Ishikawa (cell line): Measurements from ENCODE around the gene PHLDB2.

ENCODE experiments used
- CEBPB ChIP-seq: IDR thresholded peaks from 2 replicates; pipeline ENCODE4 v1.6.1; 2012
- CREB1 ChIP-seq: IDR thresholded peaks from 2 replicates; pipeline ENCODE4 v1.6.1; 2012; ENCODE audit warnings: low read depth
- EGR1 ChIP-seq: IDR thresholded peaks from 2 replicates; pipeline ENCODE4 v1.6.1; 2012
- EP300 ChIP-seq: IDR thresholded peaks from 2 replicates; pipeline ENCODE4 v1.6.1; 2012; ENCODE audit warnings: borderline replicate concordance
- FOXM1 ChIP-seq: IDR thresholded peaks from 2 replicates; pipeline ENCODE4 v1.6.1; 2012; ENCODE audit warnings: low read depth, borderline replicate concordance
- NFIC ChIP-seq: IDR thresholded peaks from 2 replicates; pipeline ENCODE4 v1.6.1; 2012
- RAD21 ChIP-seq: IDR thresholded peaks from 2 replicates; pipeline ENCODE4 v1.6.1; 2012; ENCODE audit warnings: low read depth
- TAF1 ChIP-seq: IDR thresholded peaks from 2 replicates; pipeline ENCODE4 v1.6.1; 2012; ENCODE audit warnings: low read depth, mild to moderate bottlenecking
- TCF12 ChIP-seq: IDR thresholded peaks from 2 replicates; pipeline ENCODE4 v1.6.1; 2012; ENCODE audit warnings: low read depth
- TEAD4 ChIP-seq: IDR thresholded peaks from 2 replicates; pipeline ENCODE4 v1.6.1; 2012
- YY1 ChIP-seq: IDR thresholded peaks from 2 replicates; pipeline ENCODE4 v1.6.1; 2012; ENCODE audit warnings: low read depth
- ZBTB7A ChIP-seq: IDR thresholded peaks from 2 replicates; pipeline ENCODE4 v1.6.1; 2012; ENCODE audit warnings: low read depth
- TF ChIP-seq, protein P1 (sequence below): IDR thresholded peaks from 2 replicates; pipeline ENCODE4 v1.6.1; 2012
- TF ChIP-seq, protein P2 (sequence below): IDR thresholded peaks from 2 replicates; pipeline ENCODE4 v1.6.1; 2012; ENCODE audit warnings: low read depth, mild to moderate bottlenecking
- TF ChIP-seq, protein P3 (sequence below): IDR thresholded peaks from 2 replicates; pipeline ENCODE4 v1.6.1; 2012

Gene PHLDB2

DNA sequence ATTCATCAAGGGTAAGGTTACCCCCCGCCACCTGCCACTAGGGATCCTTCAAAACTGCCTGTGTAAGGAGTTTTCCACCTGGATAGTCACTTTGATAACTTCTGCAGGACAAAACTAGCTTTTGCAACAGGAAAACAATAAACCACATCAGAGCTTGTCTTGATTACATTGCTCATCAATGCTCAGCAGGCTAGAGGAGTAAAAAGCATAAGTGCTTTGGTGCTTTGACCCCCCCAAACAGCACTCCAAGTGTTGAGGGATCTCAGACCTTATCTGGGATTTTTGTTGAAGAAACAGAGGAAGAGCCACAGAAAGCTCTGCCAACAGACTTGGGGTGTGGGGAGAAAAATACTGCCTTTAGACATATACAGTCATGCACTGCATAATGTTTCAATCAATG is 10.8 kb upstream of the PHLDB2 start:
- TF ChIP-seq CEBPB (no peak), EGR1 (no peak)
- TF ChIP-seq, protein P1, sequence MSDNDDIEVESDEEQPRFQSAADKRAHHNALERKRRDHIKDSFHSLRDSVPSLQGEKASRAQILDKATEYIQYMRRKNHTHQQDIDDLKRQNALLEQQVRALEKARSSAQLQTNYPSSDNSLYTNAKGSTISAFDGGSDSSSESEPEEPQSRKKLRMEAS, result no peak

DNA sequence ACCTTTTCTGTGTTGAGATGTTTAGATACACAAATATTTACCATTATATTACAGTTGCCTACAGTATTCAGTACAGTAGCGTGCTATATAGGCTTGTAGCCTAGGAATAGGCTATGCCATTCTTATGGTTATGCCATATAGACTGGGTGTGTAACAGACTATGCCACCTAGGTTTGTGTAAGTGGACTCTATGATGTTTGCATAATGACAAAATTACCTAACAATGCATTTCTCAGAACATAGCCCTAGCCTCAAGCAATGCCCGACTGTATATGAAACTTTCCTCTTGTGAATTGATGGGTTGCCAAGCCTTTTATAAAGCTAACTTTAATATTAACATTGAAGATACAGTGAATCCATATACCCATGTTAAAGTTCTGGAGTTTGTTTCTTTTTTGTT is 10.3 kb upstream of the PHLDB2 start:
- no peak for TF ChIP-seq FOXM1
- TF ChIP-seq TAF1, result no peak
- no peak for TF ChIP-seq TCF12
- TF ChIP-seq EP300, result no peak
- TF ChIP-seq, protein P2, sequence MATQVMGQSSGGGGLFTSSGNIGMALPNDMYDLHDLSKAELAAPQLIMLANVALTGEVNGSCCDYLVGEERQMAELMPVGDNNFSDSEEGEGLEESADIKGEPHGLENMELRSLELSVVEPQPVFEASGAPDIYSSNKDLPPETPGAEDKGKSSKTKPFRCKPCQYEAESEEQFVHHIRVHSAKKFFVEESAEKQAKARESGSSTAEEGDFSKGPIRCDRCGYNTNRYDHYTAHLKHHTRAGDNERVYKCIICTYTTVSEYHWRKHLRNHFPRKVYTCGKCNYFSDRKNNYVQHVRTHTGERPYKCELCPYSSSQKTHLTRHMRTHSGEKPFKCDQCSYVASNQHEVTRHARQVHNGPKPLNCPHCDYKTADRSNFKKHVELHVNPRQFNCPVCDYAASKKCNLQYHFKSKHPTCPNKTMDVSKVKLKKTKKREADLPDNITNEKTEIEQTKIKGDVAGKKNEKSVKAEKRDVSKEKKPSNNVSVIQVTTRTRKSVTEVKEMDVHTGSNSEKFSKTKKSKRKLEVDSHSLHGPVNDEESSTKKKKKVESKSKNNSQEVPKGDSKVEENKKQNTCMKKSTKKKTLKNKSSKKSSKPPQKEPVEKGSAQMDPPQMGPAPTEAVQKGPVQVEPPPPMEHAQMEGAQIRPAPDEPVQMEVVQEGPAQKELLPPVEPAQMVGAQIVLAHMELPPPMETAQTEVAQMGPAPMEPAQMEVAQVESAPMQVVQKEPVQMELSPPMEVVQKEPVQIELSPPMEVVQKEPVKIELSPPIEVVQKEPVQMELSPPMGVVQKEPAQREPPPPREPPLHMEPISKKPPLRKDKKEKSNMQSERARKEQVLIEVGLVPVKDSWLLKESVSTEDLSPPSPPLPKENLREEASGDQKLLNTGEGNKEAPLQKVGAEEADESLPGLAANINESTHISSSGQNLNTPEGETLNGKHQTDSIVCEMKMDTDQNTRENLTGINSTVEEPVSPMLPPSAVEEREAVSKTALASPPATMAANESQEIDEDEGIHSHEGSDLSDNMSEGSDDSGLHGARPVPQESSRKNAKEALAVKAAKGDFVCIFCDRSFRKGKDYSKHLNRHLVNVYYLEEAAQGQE, result no peak
- TF ChIP-seq NFIC, result no peak
- no peak for TF ChIP-seq TEAD4
- TF ChIP-seq EGR1, result no peak

DNA sequence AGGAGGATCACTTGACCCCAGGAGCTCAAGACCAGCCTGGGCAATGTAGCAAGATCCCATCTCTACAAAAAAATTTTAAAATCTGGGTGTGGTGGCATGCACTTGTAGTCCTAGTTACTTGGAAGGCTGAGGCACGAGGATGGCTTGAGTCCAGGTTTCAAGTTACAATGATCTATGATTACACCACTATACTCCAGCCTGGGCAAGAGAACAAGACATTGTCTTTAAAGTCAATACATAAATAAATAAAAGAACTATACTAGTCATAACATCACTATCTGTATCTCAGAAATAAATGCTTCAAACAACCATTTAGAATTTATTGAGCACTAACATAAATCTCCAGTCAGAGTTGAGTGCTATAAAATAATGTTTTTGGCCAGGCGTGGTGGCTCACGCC is 8.5 kb upstream of the PHLDB2 start:
- TF ChIP-seq ZBTB7A, result no peak

DNA sequence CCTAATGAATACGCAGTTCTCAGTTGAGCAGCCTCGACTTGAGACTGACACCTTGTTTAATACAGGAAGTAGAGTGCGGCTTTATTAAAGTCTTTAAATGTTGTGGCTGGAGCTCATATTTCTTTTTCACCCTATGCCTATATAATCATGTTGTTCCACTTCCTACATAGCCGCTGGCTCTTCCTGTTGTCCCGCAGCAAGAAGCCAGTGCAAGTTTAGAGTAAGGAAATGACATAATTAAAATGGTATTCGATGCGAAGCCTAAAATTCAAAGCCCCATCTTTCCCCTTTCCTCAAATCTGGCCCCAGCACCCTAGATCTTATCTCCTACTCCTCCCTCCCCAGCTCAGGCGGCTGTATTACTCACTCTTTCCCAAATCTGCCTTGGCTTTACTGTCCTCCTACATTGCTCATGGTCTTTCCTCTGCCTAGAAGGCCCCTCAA is 7.5 kb upstream of the PHLDB2 start:
- no peak for TF ChIP-seq NFIC
- no peak for TF ChIP-seq TEAD4
- TF ChIP-seq EP300, result no peak; the same call in 1 of the 2 replicates
- no peak for TF ChIP-seq TCF12
- no peak for TF ChIP-seq ZBTB7A
- TF ChIP-seq, protein P3, sequence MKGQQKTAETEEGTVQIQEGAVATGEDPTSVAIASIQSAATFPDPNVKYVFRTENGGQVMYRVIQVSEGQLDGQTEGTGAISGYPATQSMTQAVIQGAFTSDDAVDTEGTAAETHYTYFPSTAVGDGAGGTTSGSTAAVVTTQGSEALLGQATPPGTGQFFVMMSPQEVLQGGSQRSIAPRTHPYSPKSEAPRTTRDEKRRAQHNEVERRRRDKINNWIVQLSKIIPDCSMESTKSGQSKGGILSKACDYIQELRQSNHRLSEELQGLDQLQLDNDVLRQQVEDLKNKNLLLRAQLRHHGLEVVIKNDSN, result no peak
- TF ChIP-seq, protein P2, result no peak
- TF ChIP-seq YY1, result no peak
- no peak for TF ChIP-seq CREB1
- TF ChIP-seq EGR1, result no peak
- TF ChIP-seq FOXM1, result no peak
- TF ChIP-seq CEBPB, result no peak
- no peak for TF ChIP-seq TAF1
- TF ChIP-seq RAD21, result no peak
- TF ChIP-seq, protein P1, result no peak

DNA sequence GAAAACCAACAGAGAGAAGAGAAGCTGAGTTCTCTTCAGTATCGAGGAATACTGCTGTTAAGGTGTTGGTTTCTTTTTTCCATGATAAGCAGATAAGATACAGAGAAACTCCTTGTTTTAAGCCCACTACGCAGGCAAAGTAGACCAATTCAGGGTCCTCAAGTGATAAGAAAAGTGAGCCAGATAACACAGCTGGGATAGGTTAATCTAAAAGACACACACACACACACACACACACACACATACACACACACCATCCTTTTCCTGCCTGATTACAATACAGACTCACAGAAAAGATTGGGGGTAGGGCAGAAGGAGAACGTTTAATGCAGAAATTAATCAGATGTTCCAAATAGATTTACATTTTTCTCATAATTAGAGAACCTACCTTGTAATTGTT is 6.5 kb upstream of the PHLDB2 start:
- TF ChIP-seq TCF12, result no peak
- no peak for TF ChIP-seq TAF1
- TF ChIP-seq ZBTB7A, result no peak
- no peak for TF ChIP-seq EP300
- no peak for TF ChIP-seq TEAD4
- no peak for TF ChIP-seq FOXM1
- TF ChIP-seq CREB1, result no peak
- TF ChIP-seq, protein P1, result no peak
- no peak for TF ChIP-seq EGR1
- no peak for TF ChIP-seq RAD21
- TF ChIP-seq YY1, result no peak

DNA sequence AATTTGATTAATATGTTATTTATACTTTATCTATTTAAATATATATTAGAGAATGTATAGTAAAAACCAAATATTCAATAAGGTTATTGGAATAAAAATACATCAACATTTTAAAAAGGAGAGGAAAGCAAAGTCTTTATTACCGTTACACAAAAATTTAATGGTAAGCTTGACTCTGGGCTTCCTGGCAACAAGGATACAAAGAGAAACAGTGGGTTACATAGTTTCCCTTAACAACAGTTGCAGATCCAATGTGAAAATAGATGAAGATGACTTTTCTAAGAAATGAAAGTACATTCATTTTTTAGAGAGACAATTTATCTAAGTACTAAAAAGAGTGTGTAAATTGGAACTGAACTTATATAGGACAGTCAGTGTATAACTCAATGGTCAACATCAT is 6.0 kb upstream of the PHLDB2 start:
- TF ChIP-seq EP300, result no peak
- TF ChIP-seq FOXM1, result no peak
- TF ChIP-seq, protein P1, result no peak
- TF ChIP-seq, protein P3, result no peak
- TF ChIP-seq CEBPB, result no peak
- no peak for TF ChIP-seq ZBTB7A
- no peak for TF ChIP-seq NFIC
- no peak for TF ChIP-seq CREB1
